ENCODE results near the gene FDXACB1.

The FDXACB1 gene

DNA sequence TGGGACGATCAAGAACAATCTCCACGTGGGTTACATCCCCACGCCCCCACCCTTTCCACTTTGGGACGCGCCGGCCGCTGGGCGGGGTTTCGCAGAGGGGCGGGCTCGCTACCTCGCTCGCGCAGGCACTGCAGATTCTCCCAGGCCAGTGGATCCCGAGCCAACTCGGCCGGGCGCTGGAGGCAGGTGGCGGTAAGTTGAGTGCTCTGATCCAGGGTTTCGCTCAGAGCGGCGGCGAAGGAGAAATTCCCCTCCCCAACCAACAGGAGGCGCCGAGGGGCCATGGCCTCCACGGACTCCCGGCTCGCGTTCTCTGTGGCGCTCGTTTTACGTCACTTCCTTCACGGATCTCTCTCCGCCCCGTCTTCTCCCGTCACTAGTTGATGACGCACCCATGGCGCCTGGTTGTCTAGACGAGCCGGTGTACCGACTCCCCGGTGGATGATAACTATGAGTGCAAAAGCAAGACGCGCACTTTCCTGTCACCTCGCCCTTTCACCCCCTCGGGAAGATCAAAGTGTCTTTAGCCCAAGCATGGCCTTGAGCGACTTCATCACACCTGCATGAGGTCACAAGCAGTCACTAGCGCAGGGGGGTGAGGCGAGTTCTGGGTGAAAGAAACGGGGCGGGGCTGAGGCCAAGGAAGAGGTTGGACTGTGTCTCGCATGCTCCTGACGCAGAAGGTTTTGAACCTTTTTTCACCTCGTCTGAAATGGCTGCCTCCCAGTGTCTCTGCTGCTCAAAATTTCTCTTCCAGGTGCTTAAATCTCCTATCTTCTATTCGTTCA lies at the start of gene FDXACB1, which contains the start of gene CFAP68:
FDXACB1 (minus strand) TSS at position 317 of the 788 bp plus-strand sequence; CDS start at position 284, 33 bp downstream.
CFAP68 (plus strand) TSS at position 693 of the 788 bp plus-strand sequence; CDS start at position 713, 20 bp downstream.
- DNase-seq (ENCODE audit: low spot score), result peak; percentile 99

- peak; percentile 94 for DNase-seq (ENCODE audit: low spot score)
These were observed 47.8 kb upstream of the FDXACB1 start for GRCh38 chr11:111926505-111927391.

- DNase-seq (ENCODE audit: low spot score), result no peak
These were observed 47.0 kb upstream of the FDXACB1 start for GRCh38 chr11:111925953-111926352.

DNA sequence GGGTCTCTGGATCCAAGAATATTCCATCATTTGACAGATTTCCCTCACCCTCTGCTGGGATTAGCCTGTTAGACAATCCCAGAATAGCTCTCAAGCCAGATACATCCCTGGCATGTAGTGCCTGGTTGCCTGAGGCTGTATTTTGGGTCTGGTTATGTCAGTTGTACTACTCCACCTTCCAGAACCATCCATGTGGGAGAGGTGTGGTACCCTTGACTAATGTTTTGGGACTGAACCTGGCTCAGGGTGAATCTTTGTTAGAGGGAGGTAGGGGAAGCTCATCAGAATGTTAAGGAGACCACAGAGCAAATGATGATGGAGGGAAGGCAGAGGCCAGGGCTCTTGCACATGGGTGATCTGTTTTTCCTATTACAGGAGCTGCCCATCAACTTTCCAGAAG lies 45.0 kb upstream of the FDXACB1 start:
- DNase-seq (ENCODE audit: low spot score), result no peak

- no peak for DNase-seq (ENCODE audit: low spot score)
These were observed 44.4 kb upstream of the FDXACB1 start for GRCh38 chr11:111923351-111923788.

DNA sequence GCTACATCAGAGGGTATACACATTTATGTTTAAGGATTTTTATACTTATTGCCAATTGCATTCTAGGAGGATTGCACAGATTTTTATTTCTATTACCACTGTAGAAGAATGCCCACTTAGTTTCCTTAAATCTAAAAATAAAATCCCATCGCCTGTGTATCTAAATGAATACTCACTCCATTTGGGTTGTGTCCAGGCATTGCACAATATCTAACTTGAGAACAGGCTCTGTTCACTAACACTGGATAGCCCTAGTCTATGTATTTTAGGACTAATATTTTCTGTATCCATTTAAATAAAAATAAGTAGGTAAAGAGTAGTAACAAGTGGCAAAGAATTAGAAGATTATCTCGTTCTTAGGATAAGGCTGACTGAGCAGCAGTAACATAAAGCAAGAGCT lies 43.8 kb upstream of the FDXACB1 start:
- DNase-seq (ENCODE audit: low spot score), result no peak

DNA sequence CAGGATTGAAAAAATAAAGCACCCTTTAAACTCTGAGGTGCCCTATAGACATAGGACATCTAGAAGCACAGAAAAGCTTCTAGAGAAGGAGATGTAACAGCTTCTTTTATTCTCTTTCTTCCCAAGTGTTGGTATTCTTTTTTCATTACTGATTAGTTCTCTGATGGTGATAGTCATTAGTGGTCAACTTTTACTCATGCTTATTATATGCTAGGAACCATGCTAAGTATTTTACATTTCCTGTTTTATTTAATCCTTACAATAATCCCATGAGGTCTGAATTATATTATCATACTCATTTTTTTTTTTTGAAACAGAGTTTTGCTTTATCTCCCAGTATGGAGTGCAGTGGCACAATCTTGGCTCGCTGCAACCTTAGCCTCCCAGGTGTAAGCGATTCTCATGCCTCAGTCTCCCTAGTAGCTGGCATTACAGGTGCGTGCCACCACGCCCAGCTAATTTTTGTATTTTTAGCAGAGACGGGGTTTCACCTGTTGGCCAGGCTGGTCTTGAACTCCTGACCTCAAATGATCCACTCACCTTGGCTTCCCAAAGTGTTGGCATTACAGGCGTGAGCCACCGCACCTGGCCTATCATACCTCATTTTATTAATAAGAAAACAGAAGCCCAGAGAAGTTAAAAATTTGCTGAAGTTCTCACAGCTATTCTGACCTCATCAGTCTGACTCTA lies 42.7 kb upstream of the FDXACB1 start:
- no peak for DNase-seq (ENCODE audit: low spot score)

DNA sequence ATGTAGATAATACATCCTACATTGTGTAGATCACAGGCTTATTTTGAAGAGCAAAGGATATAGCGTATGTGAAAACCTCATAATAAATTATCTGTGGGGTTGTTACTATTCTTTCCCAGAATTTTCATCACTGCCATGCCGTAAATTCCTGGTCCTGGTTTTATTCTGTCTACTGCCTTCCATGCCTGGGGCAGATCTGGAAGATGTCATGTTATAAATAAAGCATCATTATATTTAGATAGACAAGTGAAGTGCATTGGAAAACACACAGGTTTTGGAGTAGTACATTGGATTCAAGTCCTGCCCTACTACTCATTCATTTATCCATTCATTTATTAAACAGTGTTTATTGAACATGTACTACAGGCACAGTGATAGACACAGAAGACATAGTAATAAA lies 41.9 kb upstream of the FDXACB1 start:
- no peak for DNase-seq (ENCODE audit: low spot score)

- DNase-seq (ENCODE audit: low spot score), result peak; percentile 56
These were observed 39.7 kb upstream of the FDXACB1 start, which contains the start of gene C11orf52 for GRCh38 chr11:111918390-111919256. C11orf52 (plus strand) TSS chr11:111918913; CDS start chr11:111918973, 60 bp downstream.

DNA sequence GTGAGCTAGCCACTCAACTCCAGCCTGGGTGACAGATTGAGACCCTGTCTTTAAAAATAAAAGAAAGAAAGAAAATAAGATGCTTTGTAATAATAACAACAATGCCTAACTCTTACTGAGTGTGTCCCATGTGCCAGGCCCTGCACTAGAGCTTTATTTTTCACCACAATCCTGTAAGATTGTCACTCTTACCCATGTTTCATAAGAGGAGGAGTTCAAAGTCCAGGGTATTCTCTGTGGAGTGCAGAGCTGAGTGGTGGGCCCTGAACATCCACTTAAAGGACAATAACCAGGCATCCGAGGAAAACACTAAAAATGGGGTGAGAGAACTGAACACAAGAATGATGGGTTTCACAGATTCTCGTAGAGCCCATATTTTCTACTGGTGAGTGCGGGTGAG lies 38.8 kb upstream of the FDXACB1 start:
- no peak for DNase-seq (ENCODE audit: low spot score)

DNA sequence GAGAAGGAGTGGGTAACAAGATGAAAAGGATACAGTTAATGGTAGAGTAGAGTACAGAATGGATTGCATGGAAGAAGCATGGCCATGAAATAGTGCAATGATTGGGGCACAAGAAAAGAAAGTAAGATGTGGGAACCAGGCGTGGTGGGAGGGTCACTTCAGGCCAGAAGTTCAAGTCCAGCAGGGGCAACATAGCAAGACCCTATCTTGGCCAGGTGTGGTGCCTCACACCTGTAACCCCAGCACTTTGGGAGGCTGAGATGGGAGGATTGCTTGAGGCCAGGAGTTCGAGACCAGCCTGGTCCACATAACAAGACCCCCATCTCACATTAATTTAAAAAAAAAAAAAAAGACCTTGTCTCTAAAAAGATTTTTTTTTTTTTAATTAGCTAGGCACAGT lies 38.3 kb upstream of the FDXACB1 start:
- no peak for DNase-seq (ENCODE audit: low spot score)

DNA sequence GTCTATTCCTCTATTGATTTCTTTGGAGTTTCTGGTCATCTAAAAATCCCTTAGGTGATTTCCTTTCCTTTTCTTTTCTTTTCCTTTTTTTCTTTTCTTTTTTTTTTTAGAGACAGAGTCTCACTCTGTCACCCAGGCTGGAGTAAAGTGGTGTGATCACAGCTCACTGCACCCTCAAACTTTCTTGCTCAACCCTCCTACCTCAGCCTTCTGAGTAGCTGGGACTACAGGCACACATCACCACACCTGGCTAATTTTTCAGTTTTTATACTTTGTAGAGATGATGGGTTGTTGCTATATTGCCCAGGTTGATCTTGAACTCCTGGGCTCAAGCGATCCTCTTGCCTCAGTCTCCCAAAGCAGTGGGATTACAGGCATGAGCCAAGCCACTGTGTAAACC lies 37.8 kb upstream of the FDXACB1 start:
- no peak for DNase-seq (ENCODE audit: low spot score)

DNA sequence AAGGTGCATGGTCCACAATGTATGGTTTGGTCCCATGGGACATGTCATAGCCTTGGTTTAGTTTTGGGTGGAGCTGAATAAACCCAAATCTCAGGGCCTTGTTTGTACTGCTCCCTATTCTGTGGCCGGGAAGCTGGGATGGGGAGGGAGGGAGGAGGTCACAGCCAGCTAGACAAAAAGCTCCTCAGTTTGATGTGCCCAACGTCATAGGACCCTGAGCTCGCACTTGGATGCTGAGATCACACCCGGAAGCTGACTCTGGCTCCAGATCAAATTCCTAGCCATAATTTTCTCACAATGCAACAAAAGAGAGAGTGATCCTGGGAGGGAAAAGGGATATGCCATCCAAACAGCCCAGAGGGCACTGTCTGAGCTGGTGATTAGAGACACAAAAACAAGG lies 35.0 kb upstream of the FDXACB1 start:
- no peak for DNase-seq (ENCODE audit: low spot score)

- DNase-seq (ENCODE audit: low spot score), result no peak
These were observed 34.3 kb upstream of the FDXACB1 start for GRCh38 chr11:111913031-111913861.

DNA sequence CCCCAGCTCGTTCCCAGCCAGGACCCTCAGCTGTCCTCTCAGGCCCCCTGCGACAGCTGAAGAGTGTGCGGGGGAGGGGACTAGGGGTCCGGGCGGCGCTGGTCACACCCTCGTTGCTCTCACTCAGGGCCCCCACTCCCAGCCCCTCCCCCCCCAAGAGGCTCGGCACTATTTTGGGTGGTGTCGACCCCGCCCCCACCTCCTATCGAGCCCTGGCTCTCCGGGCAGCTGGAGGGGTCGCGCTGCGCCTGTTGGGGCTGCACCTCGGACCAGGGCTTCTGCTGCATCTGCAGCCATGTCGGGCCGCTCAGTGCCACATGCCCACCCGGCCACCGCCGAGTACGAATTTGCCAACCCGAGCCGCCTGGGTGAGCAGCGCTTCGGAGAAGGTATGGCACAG lies 33.6 kb upstream of the FDXACB1 start, which contains the start of gene HSPB2:
HSPB2 (plus strand) TSS at position 200 of the 400 bp plus-strand sequence; CDS start at position 296, 96 bp downstream.
- DNase-seq (ENCODE audit: low spot score), result no peak

- no peak for DNase-seq (ENCODE audit: low spot score)
These were observed 32.8 kb upstream of the FDXACB1 start, which contains the start of gene CRYAB for GRCh38 chr11:111911563-111912401. CRYAB (minus strand) TSS chr11:111911770; CDS start chr11:111911724, 46 bp downstream.

DNA sequence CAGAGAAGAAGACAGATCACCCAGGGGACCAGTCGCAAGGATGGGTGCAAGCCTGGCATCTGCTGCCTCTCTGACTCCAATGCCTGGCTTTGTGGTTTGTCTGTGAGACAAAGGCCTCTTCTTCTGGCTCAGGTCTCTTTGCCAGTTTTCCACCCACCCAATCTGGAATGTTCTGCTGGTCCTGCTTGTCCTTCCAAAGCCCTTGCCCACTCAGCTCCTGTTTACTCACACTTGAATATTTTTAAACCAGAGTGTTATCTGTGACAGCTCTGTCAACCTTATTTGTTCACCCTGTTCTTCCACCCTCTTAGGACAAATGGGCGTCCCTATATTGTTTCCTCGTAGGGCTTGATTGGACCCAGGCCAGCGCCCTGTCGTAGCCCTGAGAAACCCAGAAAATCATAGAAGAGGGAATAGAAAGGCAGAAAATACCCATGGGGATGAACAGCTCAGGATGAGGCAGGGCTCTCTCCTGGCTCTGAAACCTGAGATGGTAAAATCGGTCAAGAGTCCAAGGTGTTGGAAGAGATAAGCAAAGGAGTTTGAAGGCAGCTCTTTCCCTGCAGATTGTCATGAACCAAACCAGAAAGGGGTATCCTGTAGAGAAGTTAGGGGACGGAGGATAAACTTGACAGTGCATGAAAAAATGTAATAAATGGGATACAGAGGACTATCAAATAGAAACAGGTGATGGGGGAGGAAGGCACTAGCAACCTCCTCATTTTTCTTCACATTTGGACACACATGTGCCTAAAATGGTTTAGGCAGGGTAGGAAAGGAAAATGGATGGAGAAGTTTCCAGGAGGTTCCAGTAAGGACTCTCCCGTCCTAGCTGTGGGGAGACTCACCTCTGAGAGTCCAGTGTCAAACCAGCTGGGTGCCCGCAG lies 32.0 kb upstream of the FDXACB1 start:
- no peak for DNase-seq (ENCODE audit: low spot score)

- no peak for DNase-seq (ENCODE audit: low spot score)
These were observed 30.4 kb upstream of the FDXACB1 start for GRCh38 chr11:111909378-111909777.

All from kidney capillary endothelial cell (primary cell).